Inflammatory macrophage (primary cell): ENCODE measurements around the gene ITK.
"Not testable (repeated sequence)": the region's sequence is repeated elsewhere in the genome, so short reads cannot be mapped to it uniquely, and the experiment has no call there.

Experiments
- DNase-seq, 2 donors: peaks; one replicate each; pipeline ENCODE4 v3.0.0-alpha.2; 2020 to 2022

The ITK gene

DNA sequence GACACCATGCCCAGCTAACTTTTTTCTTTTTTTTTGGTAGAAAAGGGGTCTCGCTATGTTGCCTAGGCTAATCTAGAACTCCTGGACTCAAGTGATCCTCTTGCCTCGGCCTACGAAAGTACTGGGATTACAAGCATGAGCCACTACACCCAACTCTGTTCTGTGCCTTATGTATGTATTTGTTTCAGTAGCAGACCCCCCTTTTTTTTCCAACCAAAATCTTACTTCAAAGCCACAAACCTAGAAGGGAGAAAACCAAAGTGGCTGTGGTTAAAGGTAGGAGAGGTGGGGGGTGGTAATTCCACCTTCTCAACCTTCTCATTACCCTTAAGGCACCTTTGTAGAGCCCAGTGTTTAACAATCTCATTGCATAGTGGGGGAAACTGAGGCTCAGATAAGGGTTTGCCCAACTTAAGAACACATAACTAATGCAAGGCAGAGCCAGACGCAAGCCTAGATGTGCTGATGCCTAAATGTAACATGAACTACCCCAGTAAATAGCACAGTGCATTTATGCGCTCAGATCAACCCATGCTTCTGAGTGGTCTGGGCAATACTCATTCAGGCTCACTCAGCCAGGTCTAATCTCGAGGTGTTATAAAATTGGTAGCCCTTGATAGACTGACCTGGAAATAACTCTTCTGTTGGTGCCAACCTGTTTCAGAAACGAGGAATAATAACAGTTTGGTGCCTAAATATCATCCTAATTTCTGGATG is 33.0 kb downstream of the ITK start:
- no peak for DNase-seq

DNA sequence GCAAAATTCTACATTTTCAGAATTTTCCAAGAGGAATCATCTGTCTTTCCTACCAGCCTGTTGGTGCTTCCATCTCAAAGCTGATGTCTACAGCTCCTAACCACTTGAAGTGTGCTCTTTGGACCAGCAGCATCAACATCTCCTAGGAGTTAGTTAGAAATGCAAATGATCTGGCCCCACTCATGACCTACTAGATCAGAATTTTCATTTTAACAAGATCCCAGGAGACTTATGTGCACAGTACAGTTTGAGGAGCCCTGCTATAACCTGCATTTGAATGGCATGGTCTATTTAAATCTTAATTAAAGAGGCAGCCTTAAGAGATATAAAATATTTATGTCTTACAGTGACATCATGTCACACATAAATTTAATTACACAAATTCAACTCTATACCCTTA is 33.8 kb downstream of the ITK start:
- no peak for DNase-seq

- DNase-seq, result no peak
These were observed 34.3 kb downstream of the ITK start for GRCh38 chr5:157214861-157215513.

- no peak for DNase-seq
These were observed 35.0 kb downstream of the ITK start for GRCh38 chr5:157215514-157216167.

DNA sequence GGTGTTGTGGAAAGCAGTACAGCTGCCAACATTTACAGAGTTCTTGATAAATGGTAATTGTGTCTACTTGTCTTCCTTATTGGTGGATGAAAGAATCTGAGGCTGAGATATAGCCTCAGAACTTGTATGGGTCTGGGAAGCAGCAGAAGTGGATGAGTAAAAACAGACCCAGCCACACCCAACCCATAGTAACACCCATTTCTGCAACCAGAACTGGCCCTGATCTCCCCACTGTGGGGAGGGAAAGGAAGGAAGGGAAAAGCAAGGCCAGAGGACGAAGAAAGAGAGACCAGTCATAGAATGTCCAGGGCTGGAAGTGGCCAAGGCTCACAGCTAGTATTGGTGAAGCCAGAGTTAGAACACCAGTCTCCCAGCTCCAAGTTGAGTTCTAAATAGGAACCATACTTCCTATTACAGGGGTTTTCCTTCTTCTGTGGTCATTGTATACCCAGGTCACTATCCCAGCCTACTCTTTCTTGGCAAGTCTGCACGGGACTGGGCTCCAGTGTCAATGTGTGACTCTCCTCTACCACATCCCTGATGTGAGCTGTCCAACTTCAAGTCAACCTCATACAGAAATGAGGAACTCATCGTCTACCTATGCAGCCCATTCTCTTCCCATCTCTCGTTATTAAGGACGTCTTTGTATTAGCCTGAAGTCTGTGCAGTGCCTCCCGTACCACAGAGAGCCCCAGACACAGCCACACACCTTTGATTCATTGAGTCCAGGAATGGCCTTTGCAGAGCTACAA is 35.9 kb downstream of the ITK start:
- no peak for DNase-seq

DNA sequence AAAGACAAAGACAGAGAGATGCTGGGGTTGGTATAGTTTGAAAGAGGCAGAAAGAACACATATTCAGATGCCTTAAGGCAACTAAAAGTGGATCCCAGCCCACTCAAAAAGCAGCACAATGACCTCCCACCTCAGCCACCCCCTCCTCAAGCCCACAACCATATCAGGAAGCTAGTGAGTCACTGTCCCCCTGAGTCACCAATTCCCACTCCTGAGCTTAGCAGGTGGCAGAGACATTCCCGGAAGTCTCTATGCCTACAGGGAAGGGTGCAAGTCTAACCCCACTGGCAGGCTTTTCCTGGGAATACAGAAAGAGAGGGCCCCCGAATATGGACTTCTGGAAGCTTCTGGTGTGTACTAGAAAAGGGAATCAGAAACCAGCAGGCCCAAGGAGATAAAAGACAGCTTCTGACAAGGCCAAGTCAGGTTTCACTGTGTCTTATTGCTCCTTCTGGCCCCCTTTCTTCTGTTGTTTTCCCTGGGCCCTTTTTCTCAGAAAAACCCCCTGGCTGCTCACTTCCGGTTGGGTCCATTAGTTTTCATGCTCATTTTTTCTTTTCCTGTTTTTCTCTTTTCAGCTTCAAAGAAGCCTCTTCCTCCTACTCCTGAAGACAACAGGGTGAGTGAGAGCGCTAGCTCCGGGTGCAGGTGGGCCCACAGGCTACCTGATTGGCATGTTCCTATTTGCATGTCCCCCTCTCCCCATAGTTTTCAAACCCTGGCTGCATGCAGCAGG is 36.8 kb downstream of the ITK start:
- no peak for DNase-seq

DNA sequence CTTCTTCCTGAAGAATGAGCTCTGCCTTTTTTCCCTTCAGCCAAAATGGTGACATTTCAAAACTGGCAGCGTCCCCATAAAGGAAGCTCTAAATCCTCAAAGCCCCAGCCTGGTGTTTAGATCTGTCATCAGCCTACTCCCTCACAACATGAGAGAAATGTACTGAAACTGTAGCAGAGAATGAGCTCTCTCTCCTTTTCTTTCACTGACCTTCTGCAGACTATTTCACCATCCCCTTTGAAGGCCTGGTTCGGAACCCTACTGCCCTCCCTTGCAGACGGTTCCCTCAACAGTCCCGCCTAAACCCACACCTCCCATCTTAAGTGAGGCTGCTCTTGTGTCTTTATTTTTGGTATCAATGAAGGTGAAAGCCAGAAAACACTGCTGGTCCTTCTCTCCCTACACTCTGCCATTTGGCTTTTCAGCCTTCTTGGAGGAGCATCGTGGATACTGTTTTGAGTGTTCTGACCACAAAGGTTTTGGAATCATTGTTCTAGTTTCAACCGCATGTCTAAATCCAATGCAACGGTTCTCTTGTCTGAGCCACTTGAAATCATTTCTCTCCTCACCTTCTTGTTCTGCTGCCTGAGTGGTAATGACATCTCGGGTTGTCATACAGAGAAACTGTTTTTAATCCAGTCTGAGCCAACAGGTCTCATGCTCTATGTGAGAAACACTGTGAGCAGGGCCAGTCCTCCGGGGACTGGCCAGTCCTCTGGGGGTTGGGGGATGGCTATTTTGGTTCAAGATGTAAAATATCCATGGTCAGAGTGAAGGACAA is 39.0 kb downstream of the ITK start:
- DNase-seq, result no peak

- DNase-seq, result peak; percentile 26 to 31
These were observed 41.3 kb downstream of the ITK start for GRCh38 chr5:157221959-157222358.

- peak in 1 of 2 donors; percentile 19 for DNase-seq
These were observed 42.0 kb downstream of the ITK start for GRCh38 chr5:157222506-157223230.

DNA sequence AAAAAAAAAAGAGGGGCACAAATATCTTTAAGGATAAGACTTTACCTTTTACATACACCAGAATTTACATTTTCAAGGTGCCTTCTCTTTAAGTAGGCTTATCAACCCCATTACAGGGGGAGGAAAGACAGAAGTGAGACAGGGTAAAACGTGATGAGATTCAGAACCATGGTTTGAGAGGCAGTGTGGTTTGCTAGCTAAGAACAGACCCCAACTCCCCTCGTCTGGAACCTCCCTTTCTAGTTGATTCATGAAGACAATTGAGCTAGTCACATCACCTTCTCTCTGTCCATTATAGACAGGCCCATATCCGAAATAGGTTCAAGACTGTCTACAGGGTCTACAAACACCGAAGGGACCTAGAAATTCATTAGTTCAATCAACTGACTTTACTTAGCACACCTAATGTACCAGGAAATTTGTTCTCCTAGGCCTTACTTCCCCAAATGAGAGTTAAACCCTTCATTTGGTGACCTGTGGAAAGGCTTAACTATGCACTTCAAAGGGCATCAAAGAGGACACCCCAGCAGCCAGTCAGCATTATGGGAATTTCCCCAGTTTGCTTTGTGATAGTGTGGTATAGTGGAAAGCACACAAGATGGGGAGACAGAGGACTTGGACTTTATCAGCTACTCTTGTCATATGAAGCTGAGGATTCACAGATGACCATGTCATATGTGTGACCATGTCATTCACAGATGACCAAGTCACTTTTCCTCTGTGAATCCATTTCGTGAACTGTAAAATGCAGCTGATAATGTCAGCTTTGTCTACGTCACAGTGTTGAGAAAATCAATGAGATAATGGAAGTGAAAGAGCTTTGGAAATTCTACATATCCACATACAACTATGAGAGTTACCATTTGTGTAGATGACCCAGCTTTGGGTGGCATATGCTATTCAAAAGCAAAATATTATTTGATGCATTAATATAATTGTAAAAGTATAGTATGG is 45.1 kb downstream of the ITK start:
- no peak for DNase-seq

DNA sequence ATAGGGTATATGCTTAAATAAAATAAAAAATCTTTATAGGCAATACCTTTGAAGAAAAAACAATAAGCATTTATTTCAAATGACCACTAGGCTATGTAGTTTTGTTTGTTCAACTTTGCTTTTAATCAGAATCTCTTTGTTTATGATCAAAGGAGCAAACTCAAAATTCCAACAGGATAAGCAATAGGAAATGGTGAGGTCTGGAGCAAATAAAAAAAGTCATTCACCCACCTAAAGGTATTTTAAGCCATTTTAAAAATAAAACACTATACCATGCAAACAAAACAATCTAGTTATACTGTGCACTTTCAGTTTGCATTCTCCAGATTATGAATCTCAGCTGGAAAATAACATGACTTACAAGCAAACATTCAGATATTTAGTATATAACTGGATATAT is 50.0 kb downstream of the ITK start:
- DNase-seq, result no peak

GRCh38 chr5:157232706-157233105 is 52.1 kb downstream of the ITK start:
- DNase-seq, result no peak

- DNase-seq, result no peak
These were observed 52.9 kb downstream of the ITK start for GRCh38 chr5:157233515-157233914.

DNA sequence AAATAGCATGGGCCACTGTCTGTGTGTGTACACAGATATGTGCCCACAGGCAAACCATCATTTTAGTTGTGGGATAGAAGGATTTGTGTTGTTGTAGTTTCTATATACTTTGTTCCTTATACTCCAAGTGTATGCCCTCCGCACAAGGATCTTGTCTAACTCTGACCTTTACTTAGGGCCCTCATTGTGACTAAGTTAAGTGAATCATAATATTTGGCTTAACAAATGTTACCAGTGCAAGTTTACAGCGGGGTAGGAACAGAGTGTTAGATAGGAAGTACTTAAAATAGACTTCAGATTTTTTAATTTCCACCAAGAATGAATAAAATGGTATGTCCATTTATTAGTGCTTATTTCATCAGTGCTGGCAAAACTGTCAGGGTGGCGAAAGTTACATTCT is 55.8 kb downstream of the ITK start:
- DNase-seq, result no peak

GRCh38 chr5:157241483-157241882 is 60.8 kb downstream of the ITK start:
- DNase-seq, result no peak

- not testable (repeated sequence) for DNase-seq
These were observed 64.1 kb downstream of the ITK start for GRCh38 chr5:157244704-157245103.

DNA sequence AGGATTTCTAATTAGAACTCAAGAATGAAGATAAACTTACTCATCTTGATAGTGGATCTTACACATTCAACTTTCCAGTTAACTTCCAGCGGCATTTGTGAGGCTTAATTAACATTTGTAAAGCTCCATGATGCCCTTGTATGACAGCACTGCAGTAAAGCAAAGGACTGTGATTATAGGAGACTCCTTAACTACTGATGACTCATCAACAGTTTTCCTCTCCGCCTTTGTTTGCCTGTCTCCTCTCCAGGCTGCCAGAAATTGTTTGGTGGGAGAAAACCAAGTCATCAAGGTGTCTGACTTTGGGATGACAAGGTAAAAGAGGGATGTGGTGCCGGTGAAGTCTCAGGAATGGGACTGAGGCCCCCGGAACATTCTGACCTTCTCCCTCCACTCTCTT is 64.8 kb downstream of the ITK start:
- DNase-seq, result no peak

DNA sequence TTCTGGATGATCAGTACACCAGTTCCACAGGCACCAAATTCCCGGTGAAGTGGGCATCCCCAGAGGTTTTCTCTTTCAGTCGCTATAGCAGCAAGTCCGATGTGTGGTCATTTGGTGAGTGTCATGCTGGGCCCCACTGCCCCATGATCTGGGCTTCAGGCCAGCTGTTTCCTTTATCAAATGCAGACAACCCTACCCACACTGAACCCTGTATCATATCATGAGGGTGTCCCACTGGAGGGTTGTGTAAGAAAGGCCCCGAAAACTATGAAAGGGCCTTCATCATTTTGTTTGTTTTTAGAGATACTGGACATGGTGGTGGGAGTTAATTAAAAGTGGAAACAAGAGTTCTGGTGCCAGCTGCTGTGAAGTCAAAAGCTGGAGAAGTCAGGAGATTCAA is 65.2 kb downstream of the ITK start:
- no peak for DNase-seq

- DNase-seq, result no peak
These were observed 66.6 kb downstream of the ITK start for GRCh38 chr5:157247267-157247666.
